22Rv1 (cell line): ENCODE data around the gene ISG20L2.

Experiments used
- ZFX ChIP-seq: fragments of 450-650 bp; IDR thresholded peaks from 2 replicates; pipeline ENCODE4 v1.6.1; 2017; ENCODE audit warnings: antibody characterized with exemption, borderline replicate concordance
- TF ChIP-seq, protein P1 (sequence below): fragments of 450-650 bp; IDR thresholded peaks from 2 replicates; pipeline ENCODE4 v1.5.1; 2017; ENCODE audit warnings: mild to moderate bottlenecking

- TF ChIP-seq, protein P1, sequence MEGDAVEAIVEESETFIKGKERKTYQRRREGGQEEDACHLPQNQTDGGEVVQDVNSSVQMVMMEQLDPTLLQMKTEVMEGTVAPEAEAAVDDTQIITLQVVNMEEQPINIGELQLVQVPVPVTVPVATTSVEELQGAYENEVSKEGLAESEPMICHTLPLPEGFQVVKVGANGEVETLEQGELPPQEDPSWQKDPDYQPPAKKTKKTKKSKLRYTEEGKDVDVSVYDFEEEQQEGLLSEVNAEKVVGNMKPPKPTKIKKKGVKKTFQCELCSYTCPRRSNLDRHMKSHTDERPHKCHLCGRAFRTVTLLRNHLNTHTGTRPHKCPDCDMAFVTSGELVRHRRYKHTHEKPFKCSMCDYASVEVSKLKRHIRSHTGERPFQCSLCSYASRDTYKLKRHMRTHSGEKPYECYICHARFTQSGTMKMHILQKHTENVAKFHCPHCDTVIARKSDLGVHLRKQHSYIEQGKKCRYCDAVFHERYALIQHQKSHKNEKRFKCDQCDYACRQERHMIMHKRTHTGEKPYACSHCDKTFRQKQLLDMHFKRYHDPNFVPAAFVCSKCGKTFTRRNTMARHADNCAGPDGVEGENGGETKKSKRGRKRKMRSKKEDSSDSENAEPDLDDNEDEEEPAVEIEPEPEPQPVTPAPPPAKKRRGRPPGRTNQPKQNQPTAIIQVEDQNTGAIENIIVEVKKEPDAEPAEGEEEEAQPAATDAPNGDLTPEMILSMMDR: no peak
- TF ChIP-seq ZFX: no peak
Measured at GRCh38 chr1:156690675-156691036, 37.9 kb downstream of the ISG20L2 start.
